PC-3 (cell line): Measurements from ENCODE around the gene ORC6.

Experiments used
- CTCF ChIP-seq: fragments of 300-600 bp; sonication (generic); conservative IDR thresholded peaks from 2 replicates; pipeline ENCODE4 v1.5.1; 2017; ENCODE audit warnings: antibody characterized with exemption, low read depth, mild to moderate bottlenecking, low read length
- EZH2 ChIP-seq: fragments of 300-600 bp; sonication (generic); IDR thresholded peaks from one replicate; pipeline ENCODE4 v1.6.1; 2017; ENCODE audit warnings: antibody characterized with exemption, mild to moderate bottlenecking, low read length; ENCODE audit not compliant: unreplicated experiment

DNA sequence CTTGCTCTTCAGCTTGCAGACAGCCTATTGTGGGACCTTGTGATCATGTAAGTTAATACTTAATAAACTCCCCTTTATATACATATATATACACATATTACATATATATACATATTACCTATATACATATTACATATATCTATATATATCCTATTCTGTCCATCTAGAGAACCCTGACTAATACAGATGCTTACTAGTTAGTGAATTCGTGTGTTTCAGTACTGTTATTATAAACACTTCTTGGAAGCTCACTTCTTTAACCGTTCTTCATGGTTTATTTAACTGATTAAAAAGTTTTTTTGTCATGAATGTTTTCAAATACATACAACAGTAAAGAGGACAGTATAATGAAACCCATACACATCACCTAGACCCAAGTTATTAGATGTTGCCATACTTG is 12.6 kb downstream of the ORC6 start:
- TF ChIP-seq CTCF = no peak
- no peak for TF ChIP-seq EZH2
